Glutamatergic neuron (in vitro differentiated cells): ENCODE results near the gene MTCL3.

Source experiments
- DNase-seq: peaks from one replicate; pipeline ENCODE4 v3.0.0; 2022
- H3K27ac Mint-ChIP-seq: one replicate; pipeline ENCODE4 v1.8.0; 2020; ENCODE audit warnings: mild to moderate bottlenecking, mixed read lengths, inconsistent platforms; ENCODE audit not compliant: unreplicated experiment
- H3K27me3 Mint-ChIP-seq: one replicate; pipeline ENCODE4 v1.8.0; 2020; ENCODE audit warnings: mild to moderate bottlenecking, moderate library complexity, mixed read lengths, inconsistent platforms; ENCODE audit not compliant: unreplicated experiment
- H3K36me3 Mint-ChIP-seq: one replicate; pipeline ENCODE4 v1.8.0; 2020; ENCODE audit warnings: mild to moderate bottlenecking, mixed read lengths, inconsistent platforms; ENCODE audit not compliant: unreplicated experiment
- H3K4me1 Mint-ChIP-seq: one replicate; pipeline ENCODE4 v1.8.0; 2020; ENCODE audit warnings: mild to moderate bottlenecking, low read depth, mixed read lengths, inconsistent platforms; ENCODE audit not compliant: unreplicated experiment
- H3K4me3 Mint-ChIP-seq: one replicate; pipeline ENCODE4 v1.8.0; 2020; ENCODE audit warnings: mild to moderate bottlenecking, mixed read lengths, inconsistent platforms; ENCODE audit not compliant: unreplicated experiment
- H3K9me3 Mint-ChIP-seq: one replicate; pipeline ENCODE4 v1.8.0; 2020; ENCODE audit warnings: mild to moderate bottlenecking, moderate library complexity, mixed read lengths, inconsistent platforms; ENCODE audit not compliant: unreplicated experiment
- TF ChIP-seq, protein P1 (sequence below): fragments of 200-600 bp; sonication (generic); IDR thresholded peaks from one replicate; pipeline ENCODE4 v1.5.0; 2021; ENCODE audit not compliant: partially characterized antibody, unreplicated experiment

The MTCL3 gene

DNA sequence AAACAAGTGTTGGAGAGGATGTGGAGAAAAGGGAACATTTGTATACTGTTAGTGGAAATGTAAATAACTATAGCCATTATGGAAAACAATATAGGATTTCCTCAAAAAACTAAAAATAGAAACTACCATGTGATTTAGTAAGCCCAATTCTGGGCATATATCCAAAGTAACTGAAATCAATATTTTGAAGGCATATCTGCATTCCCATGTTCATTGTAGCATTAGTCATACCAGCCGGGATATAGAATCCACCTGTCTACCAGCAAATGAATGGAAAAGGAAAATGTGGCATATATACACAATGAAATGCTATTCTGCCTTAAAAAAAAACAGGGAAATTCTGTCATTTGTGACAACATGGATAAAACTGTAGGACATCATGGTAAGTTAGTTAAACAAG lies 42.5 kb upstream of the MTCL3 start:
- no peaks in the 10 kb centered on the region for H3K4me1 Mint-ChIP-seq
- no peaks in the 10 kb centered on the region for H3K9me3 Mint-ChIP-seq
- no peaks in the 10 kb centered on the region for H3K36me3 Mint-ChIP-seq
- no peak overlapping the region for H3K4me3 Mint-ChIP-seq
- TF ChIP-seq, protein P1, sequence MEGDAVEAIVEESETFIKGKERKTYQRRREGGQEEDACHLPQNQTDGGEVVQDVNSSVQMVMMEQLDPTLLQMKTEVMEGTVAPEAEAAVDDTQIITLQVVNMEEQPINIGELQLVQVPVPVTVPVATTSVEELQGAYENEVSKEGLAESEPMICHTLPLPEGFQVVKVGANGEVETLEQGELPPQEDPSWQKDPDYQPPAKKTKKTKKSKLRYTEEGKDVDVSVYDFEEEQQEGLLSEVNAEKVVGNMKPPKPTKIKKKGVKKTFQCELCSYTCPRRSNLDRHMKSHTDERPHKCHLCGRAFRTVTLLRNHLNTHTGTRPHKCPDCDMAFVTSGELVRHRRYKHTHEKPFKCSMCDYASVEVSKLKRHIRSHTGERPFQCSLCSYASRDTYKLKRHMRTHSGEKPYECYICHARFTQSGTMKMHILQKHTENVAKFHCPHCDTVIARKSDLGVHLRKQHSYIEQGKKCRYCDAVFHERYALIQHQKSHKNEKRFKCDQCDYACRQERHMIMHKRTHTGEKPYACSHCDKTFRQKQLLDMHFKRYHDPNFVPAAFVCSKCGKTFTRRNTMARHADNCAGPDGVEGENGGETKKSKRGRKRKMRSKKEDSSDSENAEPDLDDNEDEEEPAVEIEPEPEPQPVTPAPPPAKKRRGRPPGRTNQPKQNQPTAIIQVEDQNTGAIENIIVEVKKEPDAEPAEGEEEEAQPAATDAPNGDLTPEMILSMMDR: no peak
- no peak overlapping the region for H3K27ac Mint-ChIP-seq
- no peak for DNase-seq
- H3K27me3 Mint-ChIP-seq: no peaks in the 10 kb centered on the region

DNA sequence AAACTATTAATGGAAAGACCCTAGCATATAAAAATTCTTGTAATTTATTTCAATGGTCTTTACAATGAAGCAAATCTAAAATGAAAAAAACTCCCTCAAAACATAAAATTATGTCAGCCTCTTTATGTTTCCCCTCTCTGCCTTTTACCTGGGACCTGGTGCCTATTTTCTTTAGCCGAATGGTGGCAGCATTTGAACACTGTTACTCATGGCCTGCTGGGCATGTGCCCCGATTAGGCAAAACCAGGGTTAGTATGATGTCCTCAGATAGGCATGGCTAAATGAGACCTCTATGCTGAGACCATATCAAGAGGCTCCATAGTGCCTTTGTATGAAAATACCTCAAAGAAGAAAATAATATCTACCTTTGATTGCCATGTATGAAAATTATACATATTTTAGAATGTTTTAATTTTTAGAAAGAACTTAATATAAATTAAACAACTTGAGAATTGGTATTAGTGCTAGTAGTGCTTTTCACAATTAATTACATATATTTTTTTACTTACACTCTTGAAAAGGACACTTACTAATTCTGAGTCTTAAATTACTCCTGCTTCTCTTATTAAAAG lies 35.4 kb upstream of the MTCL3 start:
- Mint-ChIP-seq H3K27ac (no peak overlapping the region), H3K36me3 (no peaks in the 10 kb centered on the region), H3K4me1 (no peaks in the 10 kb centered on the region), H3K27me3 (no peaks in the 10 kb centered on the region), H3K9me3 (no peaks in the 10 kb centered on the region), H3K4me3 (no peak overlapping the region)
- TF ChIP-seq, protein P1: no peak
- no peak for DNase-seq

DNA sequence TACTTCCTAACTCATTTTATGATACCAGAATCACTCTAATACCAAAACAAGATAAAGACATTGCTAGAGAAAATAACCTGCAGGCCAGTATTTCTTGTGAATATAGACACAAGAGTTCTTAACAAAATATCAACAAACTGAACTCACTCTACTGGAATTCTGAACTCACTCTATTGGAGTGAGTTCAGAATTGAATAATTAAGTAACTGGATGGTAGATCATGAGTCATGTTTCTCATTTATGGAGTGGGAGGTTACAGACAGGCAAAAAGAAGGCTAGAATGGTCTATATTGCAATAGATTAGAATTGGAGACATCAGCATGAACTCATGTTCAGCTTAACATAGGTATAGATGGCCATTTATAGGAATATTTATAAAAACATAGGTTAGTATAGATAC lies 31.3 kb upstream of the MTCL3 start:
- no peaks in the 10 kb centered on the region for H3K4me1 Mint-ChIP-seq
- no peak overlapping the region for H3K27ac Mint-ChIP-seq
- no peaks in the 10 kb centered on the region for H3K9me3 Mint-ChIP-seq
- H3K4me3 Mint-ChIP-seq: no peak overlapping the region
- no peaks in the 10 kb centered on the region for H3K27me3 Mint-ChIP-seq
- TF ChIP-seq, protein P1: no peak
- no peaks in the 10 kb centered on the region for H3K36me3 Mint-ChIP-seq
- DNase-seq: no peak

DNA sequence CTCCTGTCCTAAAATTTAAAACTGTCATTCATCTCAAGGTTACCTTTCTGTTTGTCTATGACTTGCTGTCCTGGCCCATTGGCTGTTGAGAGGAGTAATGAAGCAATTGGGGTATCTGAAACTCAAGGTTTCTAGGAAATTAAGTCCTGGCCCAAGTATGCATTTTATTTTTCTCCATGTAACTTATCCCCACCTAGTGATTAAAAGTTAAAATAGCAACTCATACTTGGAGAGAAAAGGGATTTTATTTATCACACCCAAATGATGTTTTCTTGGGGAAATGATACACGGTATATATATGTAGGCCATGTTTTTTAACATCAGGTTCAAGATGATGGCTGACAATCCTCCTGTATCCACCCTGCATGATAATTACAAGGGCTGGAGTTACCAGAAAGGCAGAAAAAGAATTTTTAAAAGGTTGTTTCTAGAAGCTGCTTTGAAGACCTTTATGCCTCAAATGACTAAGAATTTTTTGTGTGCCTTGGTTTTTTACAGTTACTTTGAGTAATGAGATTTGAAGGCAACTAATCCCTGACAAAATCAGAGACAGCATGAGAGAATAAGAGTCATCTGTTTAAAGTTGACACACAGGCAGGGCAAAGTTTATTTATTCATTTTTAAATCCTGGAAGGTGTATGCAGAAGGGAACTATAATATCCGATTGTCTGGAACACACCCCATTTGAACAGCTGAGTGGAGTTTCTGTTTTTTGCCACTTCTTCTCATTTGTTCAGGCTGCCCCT lies 28.9 kb upstream of the MTCL3 start:
- TF ChIP-seq, protein P1: no peak
- no peak overlapping the region for H3K27ac Mint-ChIP-seq

DNA sequence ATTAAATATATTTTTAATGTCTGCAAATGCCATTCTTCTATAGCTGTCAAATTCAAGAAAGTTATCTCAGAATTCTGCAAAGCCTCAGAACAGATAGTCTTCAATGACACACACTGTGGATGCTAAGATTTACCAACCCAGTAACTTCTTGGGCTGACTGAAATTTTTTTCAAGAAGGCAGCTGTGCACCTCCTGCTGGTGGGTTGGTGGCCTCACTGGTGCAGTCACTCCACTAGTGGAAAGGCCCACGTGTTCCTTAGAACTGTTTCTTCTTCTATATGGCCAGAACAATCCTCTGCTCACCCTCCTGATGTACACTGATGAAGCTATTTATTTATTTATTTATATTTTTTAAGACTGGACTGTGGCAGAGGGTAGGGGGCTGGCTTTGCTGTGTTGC lies 28.1 kb upstream of the MTCL3 start:
- TF ChIP-seq, protein P1: no peak

More for the DNA sequence above, 28.9 kb upstream of the MTCL3 start:
- Mint-ChIP-seq H3K4me3 (no peak overlapping the region), H3K9me3 (no peaks in the 10 kb centered on the region), H3K4me1 (no peaks in the 10 kb centered on the region), H3K27me3 (no peaks in the 10 kb centered on the region), H3K36me3 (no peaks in the 10 kb centered on the region)
- DNase-seq: no peak

More for the DNA sequence above, 28.1 kb upstream of the MTCL3 start:
- DNase-seq: no peak
- no peaks in the 10 kb centered on the region for H3K27me3 Mint-ChIP-seq
- no peak overlapping the region for H3K27ac Mint-ChIP-seq
- H3K4me3 Mint-ChIP-seq: no peak overlapping the region
- no peaks in the 10 kb centered on the region for H3K9me3 Mint-ChIP-seq
- H3K4me1 Mint-ChIP-seq: no peaks in the 10 kb centered on the region
- no peaks in the 10 kb centered on the region for H3K36me3 Mint-ChIP-seq
